Heart left ventricle (tissue), 13 donors: ENCODE results near the gene KDM2A.

Experiments used
- POLR2A ChIP-seq, 2 donors: fragments of 450-650 bp; IDR thresholded peaks; one replicate each; pipeline ENCODE4 v1.6.1; 2017; ENCODE audit warnings: antibody characterized with exemption in 2 of 2, mild to moderate bottlenecking in 2 of 2, moderate library complexity in 2 of 2
- TF ChIP-seq, protein P1 (sequence below), 12 donors: fragments of 200-600 bp; sonication (generic) in 4 of 12; IDR thresholded peaks; one replicate each; pipeline versions ENCODE4 v1.5.0 to v1.8.0; 2018 to 2022; ENCODE audit warnings: antibody characterized with exemption in 12 of 12, mild to moderate bottlenecking in 5 of 12
- donor health status: ischemic (EF 13 %, LVEDD 7.1; RV severe dilation, severe dysfunction).
- donor health status: DM: no; HTN: yes; CAD: no.
- donor health status: DM: no; HTN: no; CAD: no.
- donor health status: ischemic (EF 25% LVEDD 6.9; RV normal size, moderate dysfunction).
- donor health status: ischemic (EF 25% LVEDD 5.7; RV mildly dilated, moderate dysfunction).
- donor health status: ischemic (EF 35%, LVEDD 5.7; RV mildly dilated, moderate dysfunction).
- donor health status: nonischemic (EF 11% LVEDD 7.7; RV severe dilation, severe dysfunction).
- donor health status: DM: yes; HTN: yes; CAD: no.
- donor health status: PGD.
- donor health status: ischemic (EF 29% LVEDD 5.4; RV normal size, mild dysfunction).
- donor health status: nonischemic (EF 23%, LVEDD 6.1; RV moderate dilation, normal function).

GRCh38 chr11:67247946-67248550 lies 129.0 kb downstream of the KDM2A start:
- TF ChIP-seq, protein P1, sequence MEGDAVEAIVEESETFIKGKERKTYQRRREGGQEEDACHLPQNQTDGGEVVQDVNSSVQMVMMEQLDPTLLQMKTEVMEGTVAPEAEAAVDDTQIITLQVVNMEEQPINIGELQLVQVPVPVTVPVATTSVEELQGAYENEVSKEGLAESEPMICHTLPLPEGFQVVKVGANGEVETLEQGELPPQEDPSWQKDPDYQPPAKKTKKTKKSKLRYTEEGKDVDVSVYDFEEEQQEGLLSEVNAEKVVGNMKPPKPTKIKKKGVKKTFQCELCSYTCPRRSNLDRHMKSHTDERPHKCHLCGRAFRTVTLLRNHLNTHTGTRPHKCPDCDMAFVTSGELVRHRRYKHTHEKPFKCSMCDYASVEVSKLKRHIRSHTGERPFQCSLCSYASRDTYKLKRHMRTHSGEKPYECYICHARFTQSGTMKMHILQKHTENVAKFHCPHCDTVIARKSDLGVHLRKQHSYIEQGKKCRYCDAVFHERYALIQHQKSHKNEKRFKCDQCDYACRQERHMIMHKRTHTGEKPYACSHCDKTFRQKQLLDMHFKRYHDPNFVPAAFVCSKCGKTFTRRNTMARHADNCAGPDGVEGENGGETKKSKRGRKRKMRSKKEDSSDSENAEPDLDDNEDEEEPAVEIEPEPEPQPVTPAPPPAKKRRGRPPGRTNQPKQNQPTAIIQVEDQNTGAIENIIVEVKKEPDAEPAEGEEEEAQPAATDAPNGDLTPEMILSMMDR (IDR thresholded peaks at IDR 0.05) = no peak
- TF ChIP-seq POLR2A (IDR thresholded peaks at IDR 0.05) = no peak
